Left lung (tissue), 10 donors: ENCODE results near the gene EPHA10. TPM values are rescaled to one million over a fixed set of nuclear protein-coding genes. Genes with fewer than 3 reads are reported as not detected.

Experiments
- ATAC-seq: fragments of 200-7000 bp; cut with Tn5 transposase; one replicate; pipeline ENCODE4 v1.9.1; 2020; ENCODE audit warnings: moderate library complexity
- DNase-seq, 4 donors: peaks; one replicate each; pipeline ENCODE4 v3.0.0-alpha.2; 2013 to 2020
- H3K27ac ChIP-seq, 2 donors: fragments of 200-600 bp; sonication (generic) in 1 of 2; one replicate each; pipeline versions ENCODE4 v1.5.0 to v1.8.0; 2020 to 2021
- H3K27me3 ChIP-seq, 2 donors: fragments of 200-600 bp; sonication (generic) in 1 of 2; one replicate each; pipeline versions ENCODE4 v1.5.0 to v1.8.0; 2020 to 2021
- H3K36me3 ChIP-seq, 2 donors: fragments of 200-600 bp; sonication (generic) in 1 of 2; one replicate each; pipeline versions ENCODE4 v1.5.0 to v1.8.0; 2020 to 2021
- H3K4me1 ChIP-seq, 2 donors: fragments of 200-600 bp; one replicate each; pipeline ENCODE4 v1.8.0; 2021
- H3K4me3 ChIP-seq, 2 donors: fragments of 200-600 bp; sonication (generic) in 1 of 2; one replicate each; pipeline versions ENCODE4 v1.5.0 to v1.8.0; 2020 to 2021; ENCODE audit warnings: mild to moderate bottlenecking in 1 of 2
- H3K9me3 ChIP-seq, 2 donors: fragments of 200-600 bp; sonication (generic) in 1 of 2; one replicate each; pipeline versions ENCODE4 v1.5.0 to v1.8.0; 2020 to 2021
- CTCF ChIP-seq, 2 donors: fragments of 200-600 bp; sonication (generic) in 1 of 2; IDR thresholded peaks; one replicate each; pipeline versions ENCODE4 v1.5.0 to v1.8.0; 2021; ENCODE audit warnings: antibody characterized with exemption in 2 of 2
- intact Hi-C, 2 donors: fragments of 100-400 bp; cut with DNase I; formaldehyde crosslinking; loops; one replicate each; pipeline versions ENCODE4 v1.11.2 to v1.14.2; 2022
- polyA plus RNA-seq, 6 donors: library from polyadenylated mRNA; unstranded; fragments of 120-200 nt; gene quantifications; one replicate each; pipeline ENCODE4 v1.2.1, GENCODE V29; 2013; ENCODE audit not compliant: insufficient read length in 6 of 6
- total RNA-seq, 2 donors: library from RNA; stranded (reverse); fragmentation: NEBNext Ultra II Directional; extraction: Animal tissue kit (Norgen Biotek cat#: 25700); gene quantifications; one replicate each; pipeline ENCODE4 v1.2.1, GENCODE V29; 2021
- donor health status: DM: no; HTN: yes; CAD: no.
- donor health status: DM: no; HTN: no; CAD: no.

The EPHA10 gene
- total and polyA plus RNA-seq, 8 donors = 0.13 to 3.2 (median 0.22) TPM

- no peaks in the 10 kb centered on the region for H3K9me3 ChIP-seq
- ATAC-seq (no peak), DNase-seq (no peak)
- H3K4me3 ChIP-seq = no peak overlapping the region
- no peak for TF ChIP-seq CTCF (IDR thresholded peaks at IDR 0.05)
- peak overlapping the region in 1 of 2 donors; percentile 28 for H3K27ac ChIP-seq
- H3K4me1 ChIP-seq = peaks cover 14 to 70% of the 10 kb centered on the region in 2 donors
- H3K36me3 ChIP-seq = peaks cover 0 to 50% of the 10 kb centered on the region in 2 donors
- H3K27me3 ChIP-seq = no peaks in the 10 kb centered on the region
- intact Hi-C loops = no loop called here
These were observed 45.0 kb upstream of the EPHA10 start for GRCh38 chr1:37809942-37810341.

GRCh38 chr1:37808369-37809319 is 43.7 kb upstream of the EPHA10 start:
- H3K36me3 ChIP-seq = peaks cover 0 to 52% of the 10 kb centered on the region in 2 donors
- H3K27ac ChIP-seq = peak overlapping the region; percentile 89 to 94
- TF ChIP-seq CTCF (IDR thresholded peaks at IDR 0.05) = no peak
- DNase-seq (peak in 3 of 4 donors; percentile 73 to 93 (median 78)), ATAC-seq (peak; percentile 85)
- intact Hi-C loops = no loop called here
- H3K9me3 ChIP-seq = no peaks in the 10 kb centered on the region
- no peaks in the 10 kb centered on the region for H3K27me3 ChIP-seq
- peak overlapping the region; percentile 81 to 89 for H3K4me3 ChIP-seq
- peaks cover 14 to 65% of the 10 kb centered on the region in 2 donors for H3K4me1 ChIP-seq

- ATAC-seq (peak; percentile 94), DNase-seq (peak; percentile 91 to 98 (median 95))
- no peak for TF ChIP-seq CTCF (IDR thresholded peaks at IDR 0.05)
- Histone ChIP-seq H3K4me1 (peaks cover 14 to 56% of the 10 kb centered on the region in 2 donors), H3K4me3 (peak within 1 kb of the TSS; percentile 81 to 89), H3K36me3 (peaks cover 0 to 54% of the 10 kb centered on the region in 2 donors), H3K9me3 (no peaks in the 10 kb centered on the region), H3K27ac (peak within 1 kb of the TSS; percentile 89 to 94), H3K27me3 (no peaks in the 10 kb centered on the region)
- intact Hi-C loops = no loop called here
These were observed 42.8 kb upstream of the EPHA10 start, which contains the start of the genes C1orf122 and YRDC for GRCh38 chr1:37807555-37808368. Gene C1orf122 (plus strand): TSS chr1:37807790. CDS start chr1:37808405, 615 bp downstream. Gene YRDC (minus strand): TSS chr1:37808208. CDS start chr1:37808180, 28 bp downstream.

GRCh38 chr1:37807220-37807554 is 42.3 kb upstream of the EPHA10 start:
- peaks cover 0 to 55% of the 10 kb centered on the region in 2 donors for H3K36me3 ChIP-seq
- peak overlapping the region; percentile 81 to 89 for H3K4me3 ChIP-seq
- H3K4me1 ChIP-seq = peaks cover 14 to 52% of the 10 kb centered on the region in 2 donors
- intact Hi-C loops = no loop called here
- no peak for TF ChIP-seq CTCF (IDR thresholded peaks at IDR 0.05)
- H3K27me3 ChIP-seq = no peaks in the 10 kb centered on the region
- ATAC-seq = no peak
- no peak for DNase-seq
- peak overlapping the region; percentile 89 to 94 for H3K27ac ChIP-seq
- H3K9me3 ChIP-seq = no peaks in the 10 kb centered on the region
